Measurements from ENCODE around the gene CTBP2.
"Not testable (repeated sequence)": the region's sequence is repeated elsewhere in the genome, so short reads cannot be mapped to it uniquely, and the experiment has no call there.

The CTBP2 gene

DNA sequence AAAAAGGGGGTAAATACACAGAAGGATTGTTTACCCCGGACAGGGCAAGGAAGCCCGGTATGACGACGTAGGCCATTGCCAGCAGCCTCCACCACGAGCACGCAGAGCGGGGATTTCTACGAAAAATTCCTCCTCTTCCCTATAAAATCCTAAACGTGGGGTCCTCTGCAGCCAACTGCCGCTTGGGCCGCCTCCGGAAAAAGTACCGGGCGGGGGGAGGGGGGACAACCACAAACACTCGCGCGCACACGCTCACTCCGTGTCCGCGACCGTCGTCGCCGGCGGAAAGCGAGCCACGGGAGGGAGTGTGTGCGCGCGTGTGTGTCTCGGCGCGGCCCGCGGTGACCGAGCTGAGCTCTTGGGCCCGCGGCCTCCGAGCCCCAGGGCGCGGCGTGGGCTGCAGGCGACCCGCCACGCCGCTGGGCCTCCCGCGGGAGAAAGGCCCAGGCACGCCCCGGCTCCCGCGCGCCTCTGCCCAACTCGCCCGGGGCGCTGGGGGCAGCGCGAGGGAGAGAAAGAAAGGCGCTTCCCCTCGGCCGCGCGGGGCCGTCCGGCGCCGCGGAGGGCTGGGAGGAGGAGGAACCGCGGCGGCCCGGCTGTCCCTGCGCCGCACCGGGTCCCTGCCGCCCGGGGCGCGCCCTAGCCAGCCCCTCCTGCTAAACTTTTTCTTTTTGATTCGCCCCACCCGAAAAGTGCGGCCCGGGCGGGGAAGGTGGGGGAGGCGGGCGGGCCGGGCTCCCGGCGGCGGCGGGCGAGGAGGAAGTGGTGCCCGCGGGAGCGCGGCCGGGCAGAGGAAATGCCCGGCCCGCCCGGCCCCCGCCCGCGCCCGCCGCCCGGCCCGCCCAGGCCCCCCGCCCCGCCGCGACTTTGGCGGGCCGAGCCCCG is 1.5 kb downstream of the CTBP2 start:
- DNase-seq (ENCODE audit: low read depth in 2 of 2): no peak

- DNase-seq (ENCODE audit: low read depth in 2 of 2): no peak
These were observed 2.1 kb downstream of the CTBP2 start for GRCh38 chr10:125158275-125158600.

- no peak for DNase-seq (ENCODE audit: low read depth in 2 of 2)
These were observed 2.9 kb downstream of the CTBP2 start for GRCh38 chr10:125157505-125157904.

- no peak for DNase-seq (ENCODE audit: low read depth in 2 of 2)
These were observed 3.5 kb downstream of the CTBP2 start for GRCh38 chr10:125156739-125157480.

- no peak for DNase-seq (ENCODE audit: low read depth in 2 of 2)
These were observed 4.2 kb downstream of the CTBP2 start for GRCh38 chr10:125156196-125156595.

- no peak for DNase-seq (ENCODE audit: low read depth in 2 of 2)
These were observed 5.3 kb downstream of the CTBP2 start for GRCh38 chr10:125155101-125155500.

GRCh38 chr10:125154529-125154928 is 5.8 kb downstream of the CTBP2 start:
- DNase-seq (ENCODE audit: low read depth in 2 of 2): no peak

DNA sequence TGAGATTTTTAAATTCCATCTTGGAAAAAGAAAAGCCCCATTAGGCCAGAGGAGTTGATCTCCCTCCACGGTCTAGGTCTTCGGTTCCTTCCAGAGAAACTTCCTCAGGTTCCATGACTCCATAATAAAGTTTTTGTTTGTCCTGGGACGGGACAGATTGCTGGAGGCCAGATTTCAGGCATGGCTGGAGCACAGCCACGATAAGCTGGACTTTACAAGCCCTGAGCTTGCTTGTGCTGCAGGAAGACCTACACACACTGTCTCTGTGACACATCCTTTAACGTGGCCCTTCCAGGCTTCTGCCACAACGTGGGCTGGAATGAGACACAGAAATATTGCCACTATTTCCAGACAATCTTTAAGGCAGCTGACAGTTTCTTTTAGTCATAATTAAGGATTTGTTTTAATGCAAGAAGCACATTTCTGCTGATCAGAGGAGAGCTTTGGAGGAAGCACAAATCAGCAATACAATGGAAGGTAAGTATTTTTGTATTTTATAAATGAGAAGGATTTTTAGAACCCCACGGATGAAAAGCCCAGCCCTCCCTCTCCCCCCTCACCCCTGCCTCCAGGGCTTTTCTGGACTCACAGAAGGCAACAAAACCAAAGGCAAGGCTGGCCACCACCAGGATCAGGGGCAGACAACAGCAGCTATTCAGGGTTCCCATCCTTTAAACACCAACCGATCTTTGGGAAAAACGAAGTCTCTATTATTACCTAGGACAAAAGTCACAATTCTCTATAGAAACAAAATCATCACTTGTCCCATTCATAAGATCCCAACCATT is 6.5 kb downstream of the CTBP2 start:
- no peak for DNase-seq (ENCODE audit: low read depth in 2 of 2)

DNA sequence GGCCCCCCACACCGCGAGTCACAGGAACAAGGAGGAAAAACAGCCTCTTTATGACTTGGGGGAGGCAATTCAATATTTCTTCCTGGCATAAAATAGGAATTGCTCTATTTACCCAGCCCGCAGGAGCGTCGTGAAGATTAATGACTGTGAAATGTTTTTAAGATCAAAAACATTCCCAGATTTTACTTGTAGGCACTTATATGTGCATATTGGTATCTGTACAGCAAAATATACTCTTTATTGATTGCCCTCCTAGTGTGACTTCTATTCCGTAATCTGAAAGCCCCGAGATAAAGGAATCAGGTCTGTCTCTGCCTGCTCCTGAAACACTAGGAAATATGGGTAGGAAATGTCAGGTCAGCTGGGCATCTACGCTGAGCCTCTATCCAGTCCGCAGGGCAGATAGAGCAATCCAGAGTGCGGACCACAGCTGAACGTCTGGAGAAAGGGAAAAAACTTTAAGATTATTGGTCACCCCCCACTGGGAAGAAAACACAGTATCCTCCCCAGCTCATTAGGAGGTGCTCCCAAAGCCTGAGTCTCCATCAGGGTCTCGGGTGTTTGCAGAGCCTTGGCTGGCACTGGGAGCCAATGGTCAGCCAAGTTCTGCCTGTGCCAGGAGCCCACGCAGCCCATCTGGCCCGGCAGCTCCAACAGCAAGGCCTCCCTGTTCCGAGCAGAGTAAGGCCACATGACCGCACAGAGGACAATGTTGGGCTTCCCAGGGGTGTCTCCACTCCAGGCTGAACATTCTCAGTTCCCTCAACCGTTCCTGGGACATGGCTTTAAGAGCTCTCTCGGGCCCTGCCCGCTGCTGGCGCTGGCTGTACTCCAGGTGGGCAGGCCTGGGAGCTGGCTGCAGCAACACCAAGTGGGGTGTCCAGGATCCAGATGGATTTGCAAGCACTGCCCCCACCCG is 7.7 kb downstream of the CTBP2 start:
- DNase-seq (ENCODE audit: low read depth in 2 of 2): no peak

GRCh38 chr10:125151553-125152449 is 8.6 kb downstream of the CTBP2 start:
- no peak for DNase-seq (ENCODE audit: low read depth in 2 of 2)

DNA sequence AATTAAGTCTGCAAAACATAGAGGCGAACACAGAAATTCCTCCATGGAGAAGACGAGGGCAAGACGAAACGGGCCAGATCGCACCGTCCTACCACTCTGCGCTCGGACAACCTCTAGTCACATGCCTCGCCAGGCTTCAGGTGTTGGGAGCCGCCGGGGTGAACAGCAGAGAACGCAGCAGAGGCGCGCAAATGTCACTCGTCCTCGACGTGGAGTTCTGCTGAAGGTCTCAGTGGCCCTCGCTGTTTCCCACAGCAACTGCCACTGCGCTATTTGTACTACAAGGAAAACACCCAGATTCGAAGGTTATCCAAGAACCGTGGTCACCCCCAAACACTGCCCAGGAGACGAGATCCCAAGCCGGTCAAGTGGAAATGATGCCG is 9.2 kb downstream of the CTBP2 start:
- DNase-seq (ENCODE audit: low read depth in 2 of 2): no peak

DNA sequence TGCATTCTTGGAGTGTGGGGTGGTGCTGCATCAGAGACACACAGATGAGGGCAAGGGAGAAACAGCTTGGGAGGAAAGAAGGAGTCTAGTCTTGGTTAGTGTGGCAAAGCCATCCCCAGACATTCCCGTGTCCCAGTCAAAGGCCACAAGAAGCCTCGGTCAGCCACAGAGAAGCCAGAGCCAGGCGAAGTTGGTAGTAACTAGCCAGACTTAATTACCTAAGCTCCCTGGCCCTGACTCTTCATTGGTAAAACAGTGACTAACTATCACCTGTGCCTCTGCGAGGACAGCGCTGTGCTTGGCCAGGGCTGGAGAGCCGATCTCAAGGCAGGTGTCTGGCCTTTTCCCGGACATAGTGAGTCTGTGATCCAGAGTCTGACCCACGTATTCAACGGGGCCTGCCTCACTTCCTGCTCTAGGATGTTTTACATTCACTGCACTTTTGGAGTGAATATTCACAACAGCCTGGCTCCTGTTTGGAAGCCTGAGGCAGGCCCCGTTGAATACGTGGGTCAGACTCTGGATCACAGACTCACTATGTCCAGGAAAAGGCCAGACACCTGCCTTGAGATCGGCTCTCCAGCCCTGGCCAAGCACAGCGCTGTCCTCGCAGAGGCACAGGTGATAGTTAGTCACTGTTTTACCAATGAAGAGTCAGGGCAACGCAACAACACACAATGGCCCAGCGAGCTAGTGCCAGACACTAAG is 9.8 kb downstream of the CTBP2 start:
- not testable (repeated sequence) for DNase-seq (ENCODE audit: low read depth in 2 of 2)

- no peak for DNase-seq (ENCODE audit: low read depth in 2 of 2)
These were observed 10.7 kb downstream of the CTBP2 start for GRCh38 chr10:125149680-125150047.

GRCh38 chr10:125149036-125149679 is 11.2 kb downstream of the CTBP2 start:
- DNase-seq (ENCODE audit: low read depth in 2 of 2): no peak

DNA sequence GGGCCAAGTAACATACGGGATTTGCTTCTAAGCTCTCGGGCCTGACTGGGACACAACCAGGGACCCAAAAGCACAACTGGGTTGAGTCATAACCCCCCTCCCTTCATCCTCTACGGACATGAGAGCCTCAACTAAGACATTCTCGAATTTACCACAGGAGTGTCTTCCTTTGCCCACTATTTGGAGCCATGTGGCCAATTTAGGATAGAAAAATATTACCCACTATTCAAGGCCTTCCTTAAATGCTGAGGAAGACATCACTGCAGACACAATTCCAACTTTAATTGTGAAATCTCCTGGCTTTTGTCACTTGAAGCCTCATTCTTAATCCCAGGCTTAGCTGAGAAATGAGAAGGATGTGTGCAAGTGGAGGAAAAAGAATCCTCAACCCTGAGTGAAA is 11.8 kb downstream of the CTBP2 start:
- no peak for DNase-seq (ENCODE audit: low read depth in 2 of 2)

DNA sequence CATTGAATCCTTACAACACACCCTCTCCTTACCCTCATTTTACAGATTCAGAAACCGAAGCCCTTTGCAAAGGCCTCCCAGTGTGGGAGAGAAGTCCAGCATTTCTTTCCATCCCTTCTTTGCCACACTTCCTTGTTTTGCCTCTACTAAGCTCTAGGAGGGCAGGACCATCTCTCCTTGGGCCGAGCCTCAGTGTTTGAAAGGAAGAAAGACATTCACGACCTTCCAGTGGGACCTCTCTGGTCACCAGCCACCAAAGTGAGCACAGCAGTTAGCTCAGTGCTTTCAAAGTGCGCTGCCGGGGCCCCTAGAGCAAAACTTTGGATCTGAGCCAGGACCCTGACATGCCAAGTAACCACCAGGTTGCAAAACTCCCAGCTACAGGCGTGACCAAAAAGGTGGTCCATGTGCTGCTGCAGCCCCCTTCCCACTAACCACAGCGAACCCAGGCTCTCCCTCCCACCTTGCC is 12.4 kb downstream of the CTBP2 start:
- DNase-seq (ENCODE audit: low read depth in 2 of 2): no peak

DNA sequence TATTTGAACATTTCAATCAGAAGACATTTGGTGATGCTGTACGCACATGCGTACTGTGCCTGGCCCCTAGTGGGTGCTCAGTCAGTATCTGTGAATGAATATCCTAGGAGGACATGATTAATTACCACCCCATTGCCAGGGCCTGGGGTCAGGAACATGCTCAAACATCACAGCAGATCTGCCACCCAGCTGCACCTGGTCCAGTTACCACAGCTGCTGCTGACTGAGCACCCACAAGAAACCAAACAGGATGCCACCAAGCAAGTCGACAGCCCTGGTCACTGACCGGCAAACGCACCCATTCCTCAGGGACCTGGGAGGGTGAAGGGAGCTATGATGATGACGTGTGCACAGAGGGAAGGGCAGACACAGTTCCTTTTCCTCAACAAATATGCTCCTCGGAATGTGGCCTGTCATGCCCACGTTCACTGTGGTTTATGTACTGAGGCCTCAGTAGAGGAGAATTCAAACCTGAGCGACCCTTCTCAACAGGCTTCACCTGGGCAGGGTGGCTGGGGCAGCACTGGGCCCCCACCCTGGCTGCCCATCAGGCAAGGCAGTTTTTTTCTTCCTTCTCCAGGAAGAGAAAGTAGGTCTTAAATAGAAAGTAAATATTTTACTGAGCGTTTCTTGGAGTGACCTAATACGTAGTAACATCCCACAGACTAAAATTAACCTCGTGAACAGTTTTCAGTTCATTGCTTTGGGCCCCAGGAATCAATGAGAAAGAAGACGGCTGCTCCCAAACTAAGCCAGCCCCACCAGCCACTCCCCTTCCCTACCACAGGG is 13.4 kb downstream of the CTBP2 start:
- DNase-seq (ENCODE audit: low read depth in 2 of 2): no peak

DNA sequence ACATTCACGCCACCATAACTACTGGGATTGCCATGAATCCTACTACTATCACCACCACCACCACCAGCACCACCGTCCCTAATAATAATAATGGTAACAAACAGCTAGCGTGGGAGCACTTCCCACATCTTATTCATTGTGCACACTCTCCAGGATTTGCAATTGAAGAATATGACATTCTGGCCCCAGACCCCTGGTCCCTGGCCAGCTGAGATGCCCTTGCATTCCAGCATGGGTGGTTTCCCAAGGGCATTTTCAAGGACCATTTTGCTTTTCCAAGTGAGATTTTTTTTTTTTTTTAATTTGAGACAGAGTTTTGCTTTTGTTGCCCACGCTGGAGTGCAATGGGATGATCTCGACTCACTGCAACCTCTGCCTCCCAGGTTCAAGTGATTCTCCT is 14.7 kb downstream of the CTBP2 start:
- no peak for DNase-seq (ENCODE audit: low read depth in 2 of 2)

All from fibroblast of skin of left quadriceps (primary cell).